Globus pallidus (tissue), 1 donor: ENCODE measurements around the gene APOD.

Experiments used
- DNase-seq: peaks from one replicate; pipeline ENCODE4 v3.0.0-alpha.2; 2015; ENCODE audit warnings: low spot score

The APOD gene

GRCh38 chr3:195587406-195587805 lies 3.7 kb upstream of the APOD start:
- DNase-seq = no peak

DNA sequence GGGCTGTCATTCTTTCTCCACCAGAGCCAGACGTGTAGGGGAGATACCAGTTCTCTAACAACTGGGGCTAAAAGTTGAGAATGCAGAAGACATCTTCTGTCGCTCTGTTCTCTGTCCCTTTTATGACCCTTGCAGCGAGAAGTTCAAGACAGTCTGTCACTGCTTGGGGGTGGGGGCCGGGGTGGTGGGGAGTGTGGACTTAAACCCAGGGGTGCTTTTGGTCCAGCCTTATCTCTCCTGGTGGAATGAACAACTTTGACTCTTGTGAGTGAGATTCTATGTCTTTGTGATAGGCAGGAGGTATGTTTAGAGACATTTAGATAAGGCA lies 767 bp upstream of the APOD start:
- DNase-seq = no peak

DNA sequence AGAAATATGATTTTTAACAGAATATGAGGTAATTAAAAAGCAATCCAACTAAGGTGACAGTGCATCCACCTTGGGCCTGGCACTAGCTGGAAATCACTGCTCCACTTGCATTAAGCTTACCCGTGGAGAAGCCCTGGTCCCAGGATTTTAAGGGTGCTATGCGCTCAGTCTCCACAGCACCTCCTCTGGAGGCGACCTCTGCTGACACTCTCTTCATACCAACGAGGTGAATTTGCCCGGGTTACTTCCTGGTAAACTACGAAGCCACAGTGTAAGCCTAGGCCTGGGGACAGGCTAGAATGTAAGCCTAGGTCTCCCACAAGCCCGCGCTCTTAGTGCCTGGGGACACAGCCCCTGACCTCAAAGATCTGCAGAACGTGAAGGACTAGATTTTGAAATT lies 793 bp downstream of the APOD start:
- peak; percentile 70 for DNase-seq

DNA sequence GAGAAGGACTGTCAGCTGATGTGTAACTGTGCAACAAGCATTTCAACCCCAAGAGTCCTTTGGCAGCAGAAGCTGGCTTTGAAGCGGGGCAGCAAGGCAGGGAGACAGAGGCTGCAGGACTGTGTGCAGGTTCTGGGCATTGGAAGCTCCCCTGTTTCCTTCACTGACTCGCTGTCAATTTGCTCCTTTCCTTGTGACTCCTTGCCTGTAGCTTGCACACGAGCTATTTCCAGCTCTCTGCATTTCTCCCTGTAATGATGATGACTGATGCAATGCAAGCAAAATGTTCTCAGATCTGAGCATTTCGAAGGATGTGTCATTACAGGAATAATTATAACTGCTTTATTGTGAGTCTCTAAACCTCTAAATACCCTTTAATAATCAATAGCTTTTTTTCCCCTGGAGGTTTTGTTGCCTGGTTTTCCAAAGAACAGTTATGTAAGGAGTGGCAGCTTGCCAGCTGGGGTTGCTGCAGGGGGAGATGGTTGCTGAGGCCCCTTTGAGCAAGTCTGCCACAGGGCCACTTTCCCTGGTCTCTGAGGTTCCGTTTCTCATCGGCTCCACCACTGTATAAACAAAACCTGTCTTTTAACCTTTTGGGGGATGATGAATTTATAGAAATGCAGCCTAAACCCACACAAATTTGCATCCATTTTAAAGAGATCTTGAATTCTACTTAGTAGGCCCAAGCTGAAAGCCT lies 2.8 kb downstream of the APOD start:
- DNase-seq = peak; percentile 62

- no peak for DNase-seq
Measured at GRCh38 chr3:195579281-195579680, 4.5 kb downstream of the APOD start.

- DNase-seq = no peak
Measured at GRCh38 chr3:195578565-195578964, 5.2 kb downstream of the APOD start.

- DNase-seq = no peak
Measured at GRCh38 chr3:195577645-195578177, 6.0 kb downstream of the APOD start.

GRCh38 chr3:195574497-195575304 lies 9.0 kb downstream of the APOD start:
- no peak for DNase-seq

GRCh38 chr3:195573611-195574496 lies 9.9 kb downstream of the APOD start:
- DNase-seq = no peak

DNA sequence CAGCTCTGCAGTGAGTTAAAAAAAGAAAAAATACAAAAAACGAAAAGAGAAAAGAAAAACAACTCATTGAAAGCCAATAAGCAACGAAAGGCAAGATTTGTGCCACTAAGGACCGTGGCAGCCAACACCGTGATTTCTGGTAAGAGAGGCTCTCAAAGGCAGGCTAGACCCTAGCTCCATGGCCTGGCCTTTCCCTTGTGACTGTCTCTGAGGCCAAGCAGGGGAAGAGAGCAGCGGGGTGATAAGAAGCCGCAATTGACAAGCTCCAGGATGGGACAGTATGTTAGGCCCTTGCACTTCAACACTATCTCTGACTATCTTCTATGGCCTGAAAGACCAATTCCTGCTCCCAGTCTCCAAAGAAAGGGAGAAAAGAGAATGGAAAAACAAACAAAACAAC lies 12.4 kb downstream of the APOD start:
- no peak for DNase-seq

GRCh38 chr3:195570912-195571311 lies 12.8 kb downstream of the APOD start:
- no peak for DNase-seq

- DNase-seq = no peak
Measured at GRCh38 chr3:195570344-195570743, 13.4 kb downstream of the APOD start.

- DNase-seq = no peak
Measured at GRCh38 chr3:195568630-195569029, 15.1 kb downstream of the APOD start.

DNA sequence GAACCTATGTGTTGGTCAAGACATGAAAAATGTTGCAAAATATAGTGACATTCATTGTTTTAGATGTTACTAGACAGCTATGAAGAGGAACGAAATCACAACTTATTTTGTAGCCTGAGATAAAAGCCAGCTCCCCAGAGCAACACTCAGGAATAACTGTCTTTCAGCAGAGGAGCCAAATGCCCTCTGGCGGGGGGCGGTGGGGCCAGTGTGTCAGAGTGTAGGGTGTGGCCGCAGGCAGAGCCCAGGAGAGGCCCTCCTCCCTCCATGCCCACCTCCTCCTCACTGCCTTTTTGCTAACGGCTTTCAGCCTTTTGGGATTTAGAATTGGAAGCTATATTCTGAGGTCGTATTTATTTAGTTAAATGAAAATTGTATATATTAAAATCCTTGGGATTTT lies 16.9 kb downstream of the APOD start:
- no peak for DNase-seq

DNA sequence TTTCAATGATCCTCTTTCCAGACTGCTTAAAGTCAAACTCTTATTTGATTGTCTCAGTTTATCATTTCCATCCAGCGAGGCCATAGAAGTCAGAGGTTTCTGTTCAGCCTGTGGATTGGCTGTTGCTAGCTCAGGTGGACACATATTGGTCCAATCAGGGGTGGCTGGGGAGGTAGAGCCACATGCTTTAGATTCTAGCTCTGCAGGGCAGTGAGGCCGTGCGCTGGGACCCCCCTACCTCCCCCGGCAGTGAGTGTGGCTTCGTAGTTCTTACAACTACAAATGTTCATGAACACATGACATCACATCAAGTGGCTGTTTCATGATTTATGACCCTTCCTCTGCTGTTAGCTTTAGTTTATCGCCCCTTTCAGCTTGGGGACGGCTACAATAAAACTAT lies 18.0 kb downstream of the APOD start:
- DNase-seq = no peak

GRCh38 chr3:195563317-195563716 lies 20.4 kb downstream of the APOD start:
- no peak for DNase-seq

- no peak for DNase-seq
Measured at GRCh38 chr3:195559723-195560409, 23.9 kb downstream of the APOD start.

- no peak for DNase-seq
Measured at GRCh38 chr3:195558602-195559001, 25.1 kb downstream of the APOD start.

GRCh38 chr3:195557322-195557721 lies 26.4 kb downstream of the APOD start:
- DNase-seq = no peak

DNA sequence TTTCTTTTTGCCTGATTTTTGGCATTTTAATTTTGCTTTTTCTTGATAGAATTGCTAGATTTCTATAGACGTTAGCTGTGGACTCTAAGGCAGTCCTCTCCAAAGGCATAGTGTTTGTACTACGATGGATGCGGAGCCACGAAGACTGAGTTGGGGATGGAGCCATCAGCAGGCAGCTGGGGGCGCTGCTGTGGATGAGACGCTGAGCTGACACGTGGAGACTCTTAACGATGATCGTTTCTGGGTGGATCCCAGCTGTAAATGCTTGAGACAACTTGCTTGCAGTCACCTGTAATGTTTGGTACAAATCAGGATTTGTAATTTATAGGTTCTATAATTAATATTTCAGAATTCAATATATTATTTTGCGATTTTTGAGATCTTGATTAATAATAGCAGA lies 27.4 kb downstream of the APOD start:
- peak; percentile 46 for DNase-seq

DNA sequence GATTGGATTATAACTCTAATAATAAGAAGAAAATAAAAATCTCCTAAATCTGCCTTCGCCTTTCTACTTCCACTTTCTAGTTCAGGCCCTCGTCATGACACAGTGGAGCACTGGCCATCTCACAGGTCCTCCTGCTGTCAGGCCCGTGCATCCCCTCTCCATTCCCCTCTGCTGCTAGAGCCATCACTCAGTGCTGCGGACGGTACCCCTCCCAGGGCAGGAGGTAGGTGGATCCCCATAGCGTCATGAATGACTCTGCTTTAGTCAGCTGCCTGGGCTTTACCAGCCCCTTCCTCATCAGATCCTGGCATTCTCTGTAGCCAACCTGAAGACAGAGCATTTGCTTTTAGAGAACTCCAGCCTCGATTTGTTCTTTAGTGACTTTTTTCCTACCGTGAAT lies 28.6 kb downstream of the APOD start:
- DNase-seq = no peak

GRCh38 chr3:195554458-195554857 lies 29.3 kb downstream of the APOD start:
- DNase-seq = no peak
